HEK293 (cell line): ENCODE data around the gene TMEM63B.

Experiments used
- EGR2 ChIP-seq: fragments of 450-650 bp; formaldehyde crosslinking; IDR thresholded peaks from 2 replicates; pipeline ENCODE4 v1.5.1; 2016; ENCODE audit warnings: low read depth, missing biosample characterization, missing genetic modification characterization
- IKZF3 ChIP-seq: fragments of 450-650 bp; IDR thresholded peaks from 2 replicates; pipeline ENCODE4 v1.5.0; 2018; ENCODE audit warnings: missing biosample characterization, mild to moderate bottlenecking, missing genetic modification characterization, moderate library complexity
- KLF9 ChIP-seq: fragments of 450-650 bp; formaldehyde crosslinking; IDR thresholded peaks from 2 replicates; pipeline ENCODE4 v1.5.1; 2016; ENCODE audit warnings: missing biosample characterization, missing genetic modification characterization, low read depth
- SP2 ChIP-seq: fragments of 450-650 bp; formaldehyde crosslinking; IDR thresholded peaks from 2 replicates; pipeline ENCODE4 v1.5.1; 2016; ENCODE audit warnings: missing biosample characterization, missing genetic modification characterization
- SP7 ChIP-seq: fragments of 450-650 bp; formaldehyde crosslinking; IDR thresholded peaks from 2 replicates; pipeline ENCODE4 v1.5.1; 2016; ENCODE audit warnings: missing biosample characterization, missing genetic modification characterization
- TRIM28 ChIP-seq: IDR thresholded peaks from 2 replicates; pipeline ENCODE4 v1.6.1; 2011; ENCODE audit warnings: low read length, control low read depth, borderline replicate concordance
- ZBTB17 ChIP-seq: fragments of 450-650 bp; formaldehyde crosslinking; IDR thresholded peaks from 2 replicates; pipeline ENCODE4 v1.5.1; 2016; ENCODE audit warnings: missing biosample characterization, missing genetic modification characterization
- ZFHX2 ChIP-seq: fragments of 450-650 bp; formaldehyde crosslinking; conservative IDR thresholded peaks from 2 replicates; pipeline ENCODE4 v1.5.1; 2016; ENCODE audit warnings: missing biosample characterization, missing genetic modification characterization
- ZFP69B ChIP-seq: fragments of 450-650 bp; formaldehyde crosslinking; IDR thresholded peaks from 2 replicates; pipeline ENCODE4 v1.5.1; 2016; ENCODE audit warnings: missing biosample characterization, missing genetic modification characterization
- ZIC2 ChIP-seq: fragments of 450-650 bp; formaldehyde crosslinking; IDR thresholded peaks from 2 replicates; pipeline ENCODE4 v1.5.1; 2016; ENCODE audit warnings: missing biosample characterization, missing genetic modification characterization
- ZNF133 ChIP-seq: fragments of 450-650 bp; formaldehyde crosslinking; IDR thresholded peaks from 2 replicates; pipeline ENCODE4 v1.5.1; 2016; ENCODE audit warnings: missing biosample characterization, missing genetic modification characterization
- ZNF221 ChIP-seq: fragments of 450-650 bp; formaldehyde crosslinking; IDR thresholded peaks from 2 replicates; pipeline ENCODE4 v1.5.1; 2017; ENCODE audit warnings: missing biosample characterization, missing genetic modification characterization, borderline replicate concordance
- ZNF335 ChIP-seq: fragments of 450-650 bp; formaldehyde crosslinking; conservative IDR thresholded peaks from 2 replicates; pipeline ENCODE4 v1.5.1; 2016; ENCODE audit warnings: missing biosample characterization, missing genetic modification characterization
- ZNF341 ChIP-seq: fragments of 450-650 bp; formaldehyde crosslinking; IDR thresholded peaks from 2 replicates; pipeline ENCODE4; 2016; ENCODE audit warnings: low read depth, missing biosample characterization, missing genetic modification characterization
- ZNF530 ChIP-seq: fragments of 450-650 bp; formaldehyde crosslinking; IDR thresholded peaks from 2 replicates; pipeline ENCODE4 v1.5.1; 2016; ENCODE audit warnings: low read depth, missing biosample characterization, missing genetic modification characterization
- ZNF544 ChIP-seq: fragments of 450-650 bp; formaldehyde crosslinking; IDR thresholded peaks from 2 replicates; pipeline ENCODE4 v1.5.0; 2017; ENCODE audit warnings: missing biosample characterization, missing genetic modification characterization
- ZNF600 ChIP-seq: fragments of 450-650 bp; formaldehyde crosslinking; IDR thresholded peaks from 2 replicates; pipeline ENCODE4 v1.5.1; 2016; ENCODE audit warnings: missing biosample characterization, missing genetic modification characterization
- ZNF621 ChIP-seq: fragments of 450-650 bp; formaldehyde crosslinking; IDR thresholded peaks from 2 replicates; pipeline ENCODE4 v1.5.1; 2017; ENCODE audit warnings: missing biosample characterization, missing genetic modification characterization
- ZNF623 ChIP-seq: fragments of 450-650 bp; formaldehyde crosslinking; IDR thresholded peaks from 2 replicates; pipeline ENCODE4 v1.5.1; 2016; ENCODE audit warnings: missing biosample characterization, missing genetic modification characterization
- TF ChIP-seq, protein P1 (sequence below): fragments of 450-650 bp; formaldehyde crosslinking; IDR thresholded peaks from 2 replicates; pipeline ENCODE4 v1.5.1; 2016; ENCODE audit warnings: missing biosample characterization, missing genetic modification characterization
- TF ChIP-seq, protein P2 (sequence below): fragments of 450-650 bp; formaldehyde crosslinking; IDR thresholded peaks from 2 replicates; pipeline ENCODE4 v1.5.1; 2016; ENCODE audit warnings: missing biosample characterization, missing genetic modification characterization
- TF ChIP-seq, protein P3 (sequence below): fragments of 450-650 bp; formaldehyde crosslinking; IDR thresholded peaks from 2 replicates; pipeline ENCODE4 v1.5.1; 2016; ENCODE audit warnings: missing biosample characterization, missing genetic modification characterization
- TF ChIP-seq, protein P4 (sequence below): fragments of 450-650 bp; formaldehyde crosslinking; IDR thresholded peaks from 2 replicates; pipeline ENCODE4 v1.5.1; 2016; ENCODE audit warnings: missing biosample characterization, missing genetic modification characterization
- TF ChIP-seq, protein P5 (sequence below): fragments of 450-650 bp; formaldehyde crosslinking; IDR thresholded peaks from 2 replicates; pipeline ENCODE4 v1.5.1; 2016; ENCODE audit warnings: missing biosample characterization, missing genetic modification characterization

The TMEM63B gene

DNA sequence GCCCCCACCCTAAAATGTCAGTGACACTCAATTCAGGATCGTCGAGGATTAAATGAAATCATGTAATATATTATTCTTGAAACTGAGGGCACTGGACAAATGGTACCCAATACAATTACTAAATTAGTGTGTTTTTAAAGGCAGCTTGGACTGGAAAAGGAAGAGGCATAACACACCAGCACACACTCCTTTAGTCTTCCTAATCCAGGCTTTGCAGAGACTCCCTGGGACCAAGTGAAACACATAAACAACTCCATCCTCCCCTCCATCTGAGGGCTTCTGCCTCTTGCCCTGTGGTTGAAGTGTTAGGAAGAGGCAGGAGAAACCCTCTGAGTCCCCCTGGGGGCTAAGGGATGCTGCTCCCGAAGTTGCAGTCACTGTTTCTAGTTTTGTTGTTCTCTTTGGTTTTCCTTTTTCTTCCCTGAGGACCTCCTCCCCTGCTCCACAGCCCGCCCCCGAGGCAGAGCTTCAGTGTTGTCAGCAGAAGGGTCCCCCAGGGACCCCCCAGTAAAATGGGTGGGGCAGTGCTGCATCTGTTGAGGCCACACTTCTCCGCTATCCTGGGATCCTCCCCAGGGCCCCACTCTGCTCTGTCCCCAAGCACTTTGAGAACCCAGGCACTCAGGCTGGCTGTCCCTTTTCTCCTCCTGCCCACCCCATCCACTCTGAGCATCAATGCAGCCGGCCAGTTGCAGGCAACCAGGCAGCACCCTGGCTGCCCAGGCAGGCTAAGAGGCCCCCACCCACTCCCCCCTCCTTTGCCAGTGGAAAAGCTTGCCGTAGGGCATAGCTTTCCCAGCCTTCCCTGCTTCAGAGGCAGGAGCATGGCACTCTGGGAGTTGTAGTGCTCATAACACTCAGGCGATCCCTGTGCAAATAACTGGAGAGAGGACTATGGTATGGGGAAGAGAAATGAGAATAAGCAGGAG, 5.9 kb downstream of the TMEM63B start (continued):
- TF ChIP-seq, protein P1, sequence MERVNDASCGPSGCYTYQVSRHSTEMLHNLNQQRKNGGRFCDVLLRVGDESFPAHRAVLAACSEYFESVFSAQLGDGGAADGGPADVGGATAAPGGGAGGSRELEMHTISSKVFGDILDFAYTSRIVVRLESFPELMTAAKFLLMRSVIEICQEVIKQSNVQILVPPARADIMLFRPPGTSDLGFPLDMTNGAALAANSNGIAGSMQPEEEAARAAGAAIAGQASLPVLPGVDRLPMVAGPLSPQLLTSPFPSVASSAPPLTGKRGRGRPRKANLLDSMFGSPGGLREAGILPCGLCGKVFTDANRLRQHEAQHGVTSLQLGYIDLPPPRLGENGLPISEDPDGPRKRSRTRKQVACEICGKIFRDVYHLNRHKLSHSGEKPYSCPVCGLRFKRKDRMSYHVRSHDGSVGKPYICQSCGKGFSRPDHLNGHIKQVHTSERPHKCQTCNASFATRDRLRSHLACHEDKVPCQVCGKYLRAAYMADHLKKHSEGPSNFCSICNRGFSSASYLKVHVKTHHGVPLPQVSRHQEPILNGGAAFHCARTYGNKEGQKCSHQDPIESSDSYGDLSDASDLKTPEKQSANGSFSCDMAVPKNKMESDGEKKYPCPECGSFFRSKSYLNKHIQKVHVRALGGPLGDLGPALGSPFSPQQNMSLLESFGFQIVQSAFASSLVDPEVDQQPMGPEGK (tag by site-specific recombination), result peak; percentile 98
- no peak for TF ChIP-seq ZNF621 (tag by site-specific recombination)
- TF ChIP-seq, protein P2, sequence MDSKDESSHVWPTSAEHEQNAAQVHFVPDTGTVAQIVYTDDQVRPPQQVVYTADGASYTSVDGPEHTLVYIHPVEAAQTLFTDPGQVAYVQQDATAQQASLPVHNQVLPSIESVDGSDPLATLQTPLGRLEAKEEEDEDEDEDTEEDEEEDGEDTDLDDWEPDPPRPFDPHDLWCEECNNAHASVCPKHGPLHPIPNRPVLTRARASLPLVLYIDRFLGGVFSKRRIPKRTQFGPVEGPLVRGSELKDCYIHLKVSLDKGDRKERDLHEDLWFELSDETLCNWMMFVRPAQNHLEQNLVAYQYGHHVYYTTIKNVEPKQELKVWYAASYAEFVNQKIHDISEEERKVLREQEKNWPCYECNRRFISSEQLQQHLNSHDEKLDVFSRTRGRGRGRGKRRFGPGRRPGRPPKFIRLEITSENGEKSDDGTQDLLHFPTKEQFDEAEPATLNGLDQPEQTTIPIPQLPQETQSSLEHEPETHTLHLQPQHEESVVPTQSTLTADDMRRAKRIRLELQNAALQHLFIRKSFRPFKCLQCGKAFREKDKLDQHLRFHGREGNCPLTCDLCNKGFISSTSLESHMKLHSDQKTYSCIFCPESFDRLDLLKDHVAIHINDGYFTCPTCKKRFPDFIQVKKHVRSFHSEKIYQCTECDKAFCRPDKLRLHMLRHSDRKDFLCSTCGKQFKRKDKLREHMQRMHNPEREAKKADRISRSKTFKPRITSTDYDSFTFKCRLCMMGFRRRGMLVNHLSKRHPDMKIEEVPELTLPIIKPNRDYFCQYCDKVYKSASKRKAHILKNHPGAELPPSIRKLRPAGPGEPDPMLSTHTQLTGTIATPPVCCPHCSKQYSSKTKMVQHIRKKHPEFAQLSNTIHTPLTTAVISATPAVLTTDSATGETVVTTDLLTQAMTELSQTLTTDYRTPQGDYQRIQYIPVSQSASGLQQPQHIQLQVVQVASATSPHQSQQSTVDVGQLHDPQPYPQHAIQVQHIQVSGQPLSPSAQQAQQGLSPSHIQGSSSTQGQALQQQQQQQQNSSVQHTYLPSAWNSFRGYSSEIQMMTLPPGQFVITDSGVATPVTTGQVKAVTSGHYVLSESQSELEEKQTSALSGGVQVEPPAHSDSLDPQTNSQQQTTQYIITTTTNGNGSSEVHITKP (tag by site-specific recombination), result peak; percentile 90
- peak; percentile 91 for TF ChIP-seq ZBTB17 (tag by site-specific recombination)
- TF ChIP-seq SP2 (tag by site-specific recombination), result peak; percentile 43
- peak; percentile 95 for TF ChIP-seq IKZF3 (tag by site-specific recombination)
- no peak for TF ChIP-seq ZNF623 (tag by site-specific recombination)
- no peak for TF ChIP-seq ZNF544 (tag by site-specific recombination)
- TF ChIP-seq ZNF221 (tag by site-specific recombination), result no peak
- no peak for TF ChIP-seq TRIM28
- TF ChIP-seq ZIC2 (tag by site-specific recombination), result no peak
- peak; percentile 63 for TF ChIP-seq ZFHX2 (tag by site-specific recombination)
- TF ChIP-seq, protein P3, sequence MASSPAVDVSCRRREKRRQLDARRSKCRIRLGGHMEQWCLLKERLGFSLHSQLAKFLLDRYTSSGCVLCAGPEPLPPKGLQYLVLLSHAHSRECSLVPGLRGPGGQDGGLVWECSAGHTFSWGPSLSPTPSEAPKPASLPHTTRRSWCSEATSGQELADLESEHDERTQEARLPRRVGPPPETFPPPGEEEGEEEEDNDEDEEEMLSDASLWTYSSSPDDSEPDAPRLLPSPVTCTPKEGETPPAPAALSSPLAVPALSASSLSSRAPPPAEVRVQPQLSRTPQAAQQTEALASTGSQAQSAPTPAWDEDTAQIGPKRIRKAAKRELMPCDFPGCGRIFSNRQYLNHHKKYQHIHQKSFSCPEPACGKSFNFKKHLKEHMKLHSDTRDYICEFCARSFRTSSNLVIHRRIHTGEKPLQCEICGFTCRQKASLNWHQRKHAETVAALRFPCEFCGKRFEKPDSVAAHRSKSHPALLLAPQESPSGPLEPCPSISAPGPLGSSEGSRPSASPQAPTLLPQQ (tag by site-specific recombination), result peak; percentile 53
- peak; percentile 35 for TF ChIP-seq SP7 (tag by site-specific recombination)
- TF ChIP-seq ZNF530, result no peak
- TF ChIP-seq ZNF341, result peak; percentile 96
- peak; percentile 60 for TF ChIP-seq ZNF600 (tag by site-specific recombination)
- TF ChIP-seq ZFP69B, result peak; percentile 53; the same call in 1 of the 2 replicates
- TF ChIP-seq, protein P4, sequence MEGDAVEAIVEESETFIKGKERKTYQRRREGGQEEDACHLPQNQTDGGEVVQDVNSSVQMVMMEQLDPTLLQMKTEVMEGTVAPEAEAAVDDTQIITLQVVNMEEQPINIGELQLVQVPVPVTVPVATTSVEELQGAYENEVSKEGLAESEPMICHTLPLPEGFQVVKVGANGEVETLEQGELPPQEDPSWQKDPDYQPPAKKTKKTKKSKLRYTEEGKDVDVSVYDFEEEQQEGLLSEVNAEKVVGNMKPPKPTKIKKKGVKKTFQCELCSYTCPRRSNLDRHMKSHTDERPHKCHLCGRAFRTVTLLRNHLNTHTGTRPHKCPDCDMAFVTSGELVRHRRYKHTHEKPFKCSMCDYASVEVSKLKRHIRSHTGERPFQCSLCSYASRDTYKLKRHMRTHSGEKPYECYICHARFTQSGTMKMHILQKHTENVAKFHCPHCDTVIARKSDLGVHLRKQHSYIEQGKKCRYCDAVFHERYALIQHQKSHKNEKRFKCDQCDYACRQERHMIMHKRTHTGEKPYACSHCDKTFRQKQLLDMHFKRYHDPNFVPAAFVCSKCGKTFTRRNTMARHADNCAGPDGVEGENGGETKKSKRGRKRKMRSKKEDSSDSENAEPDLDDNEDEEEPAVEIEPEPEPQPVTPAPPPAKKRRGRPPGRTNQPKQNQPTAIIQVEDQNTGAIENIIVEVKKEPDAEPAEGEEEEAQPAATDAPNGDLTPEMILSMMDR (tag by site-specific recombination), result peak; percentile 48; the same call in 1 of the 2 replicates
- TF ChIP-seq ZNF133 (tag by site-specific recombination), result no peak
- peak; percentile 100 for TF ChIP-seq ZNF335 (tag by site-specific recombination)
- peak; percentile 49; the same call in 1 of the 2 replicates for TF ChIP-seq EGR2 (tag by site-specific recombination)
- TF ChIP-seq KLF9 (tag by site-specific recombination), result 0 out of 2 replicates have a peak, but pooled peaks have one; percentile 16
- TF ChIP-seq, protein P5, sequence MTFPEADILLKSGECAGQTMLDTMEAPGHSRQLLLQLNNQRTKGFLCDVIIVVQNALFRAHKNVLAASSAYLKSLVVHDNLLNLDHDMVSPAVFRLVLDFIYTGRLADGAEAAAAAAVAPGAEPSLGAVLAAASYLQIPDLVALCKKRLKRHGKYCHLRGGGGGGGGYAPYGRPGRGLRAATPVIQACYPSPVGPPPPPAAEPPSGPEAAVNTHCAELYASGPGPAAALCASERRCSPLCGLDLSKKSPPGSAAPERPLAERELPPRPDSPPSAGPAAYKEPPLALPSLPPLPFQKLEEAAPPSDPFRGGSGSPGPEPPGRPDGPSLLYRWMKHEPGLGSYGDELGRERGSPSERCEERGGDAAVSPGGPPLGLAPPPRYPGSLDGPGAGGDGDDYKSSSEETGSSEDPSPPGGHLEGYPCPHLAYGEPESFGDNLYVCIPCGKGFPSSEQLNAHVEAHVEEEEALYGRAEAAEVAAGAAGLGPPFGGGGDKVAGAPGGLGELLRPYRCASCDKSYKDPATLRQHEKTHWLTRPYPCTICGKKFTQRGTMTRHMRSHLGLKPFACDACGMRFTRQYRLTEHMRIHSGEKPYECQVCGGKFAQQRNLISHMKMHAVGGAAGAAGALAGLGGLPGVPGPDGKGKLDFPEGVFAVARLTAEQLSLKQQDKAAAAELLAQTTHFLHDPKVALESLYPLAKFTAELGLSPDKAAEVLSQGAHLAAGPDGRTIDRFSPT (tag by site-specific recombination), result 0 out of 2 replicates have a peak, but pooled peaks have one; percentile 20
